ENCODE data around the gene PHAX.
"Not testable (repeated sequence)": the region's sequence is repeated elsewhere in the genome, so short reads cannot be mapped to it uniquely, and the experiment has no call there.

Gene PHAX

GRCh38 chr5:126656401-126657007 lies 55.8 kb downstream of the PHAX start:
- DNase-seq (ENCODE audit: low read depth in 2 of 2): peak; percentile 9 to 19

DNA sequence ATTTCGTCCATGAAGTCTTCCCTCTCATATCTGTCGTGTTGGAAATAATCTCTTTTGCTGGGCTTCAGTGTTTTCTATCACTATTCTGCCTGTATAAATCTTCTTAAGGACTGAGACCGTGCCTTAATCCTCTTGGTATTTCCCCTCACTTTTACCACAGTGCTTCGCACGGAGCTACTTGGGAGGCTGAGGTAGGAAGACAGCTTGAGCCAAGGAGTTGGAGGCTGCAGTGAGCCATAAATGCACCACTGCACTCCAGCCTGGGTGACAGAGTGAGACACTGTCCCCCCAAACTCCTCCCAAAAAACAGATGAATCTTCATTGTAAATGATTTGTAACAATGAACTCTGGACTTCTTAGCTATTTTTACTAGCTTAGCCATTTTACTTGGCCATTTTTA lies 57.8 kb downstream of the PHAX start:
- no peak for DNase-seq (ENCODE audit: low read depth in 2 of 2)

- DNase-seq (ENCODE audit: low read depth in 2 of 2): no peak
Observed at GRCh38 chr5:126659805-126660482, 59.2 kb downstream of the PHAX start.

GRCh38 chr5:126664586-126664985 lies 63.8 kb downstream of the PHAX start:
- DNase-seq (ENCODE audit: low read depth in 2 of 2): no peak

DNA sequence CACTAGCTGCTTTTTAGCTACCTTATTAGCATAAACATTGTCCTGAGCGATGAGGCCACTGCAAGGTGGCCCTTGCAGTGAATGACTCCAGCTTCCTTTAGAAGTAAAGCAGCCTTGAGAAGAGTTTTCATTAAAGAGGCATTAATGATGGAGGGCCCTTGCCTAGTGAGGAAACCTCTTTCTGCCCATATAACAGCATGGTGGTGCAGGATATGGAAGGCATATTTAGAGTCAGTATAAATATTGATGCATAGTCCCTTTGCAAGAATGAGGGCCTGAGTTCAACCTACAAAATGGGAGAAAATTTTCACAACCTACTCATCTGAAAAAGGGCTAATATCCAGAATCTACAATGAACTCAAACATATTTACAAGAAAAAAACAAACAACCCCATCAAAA lies 69.4 kb downstream of the PHAX start:
- DNase-seq (ENCODE audit: low read depth in 2 of 2): not testable (repeated sequence)

GRCh38 chr5:126671681-126672080 lies 70.9 kb downstream of the PHAX start:
- DNase-seq (ENCODE audit: low read depth in 2 of 2): not testable (repeated sequence)

GRCh38 chr5:126673477-126673876 lies 72.7 kb downstream of the PHAX start:
- DNase-seq (ENCODE audit: low read depth in 2 of 2): no peak

DNA sequence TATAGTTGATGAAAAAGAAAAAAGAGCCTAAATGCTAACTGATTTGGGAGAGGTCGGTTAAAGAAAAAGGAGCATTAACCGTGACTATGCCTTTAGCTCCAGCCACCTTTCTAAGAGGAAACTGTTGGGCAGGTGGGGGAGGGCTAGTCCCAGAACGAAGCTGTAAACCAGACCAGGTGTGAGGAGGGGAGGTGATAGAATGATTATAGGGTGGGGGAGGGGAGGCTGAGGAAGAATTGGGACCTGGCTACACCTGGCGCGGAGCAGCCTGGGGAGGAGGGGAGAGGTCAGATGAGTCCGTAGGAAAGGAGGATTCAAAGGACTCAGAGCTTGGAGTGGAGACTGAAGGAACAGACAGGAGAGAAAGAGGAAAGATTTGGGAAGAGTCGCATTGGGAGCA lies 73.4 kb downstream of the PHAX start:
- DNase-seq (ENCODE audit: low read depth in 2 of 2): no peak

DNA sequence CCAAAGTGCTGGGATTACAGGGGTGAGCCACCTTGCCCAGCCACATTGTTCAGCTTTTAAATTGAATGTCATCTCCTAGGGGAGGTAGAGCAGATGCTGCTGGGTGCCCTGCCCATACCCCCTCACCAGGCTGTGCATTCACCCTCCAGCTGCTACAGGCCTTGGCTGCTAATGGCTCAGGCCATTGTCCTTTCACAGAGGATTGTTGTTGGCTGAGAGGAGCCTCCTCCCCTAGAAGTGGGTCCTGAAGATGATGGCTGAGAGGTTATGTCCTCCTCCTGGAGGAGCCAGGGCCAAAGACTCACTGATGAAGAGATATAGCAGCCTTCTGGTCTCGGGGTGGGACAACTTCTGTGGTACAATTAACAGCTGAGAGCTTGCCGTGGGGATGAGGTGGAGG lies 74.6 kb downstream of the PHAX start:
- DNase-seq (ENCODE audit: low read depth in 2 of 2): no peak

GRCh38 chr5:126676195-126676624 lies 75.5 kb downstream of the PHAX start:
- DNase-seq (ENCODE audit: low read depth in 2 of 2): peak; percentile 20 to 21

Measured in fibroblast of skin of left biceps (primary cell).